WTC11 (cell line): Measurements from ENCODE around the gene SH3BGRL3.

Experiments used
- ATF6 ChIP-seq: sonication (generic); formaldehyde crosslinking; IDR thresholded peaks from 2 replicates; pipeline ENCODE4 v1.8.1; 2023; ENCODE audit warnings: mild to moderate bottlenecking, missing genetic modification reagents
- CTCF ChIP-seq: fragments of 200-600 bp; IDR thresholded peaks from 2 replicates; pipeline ENCODE4 v1.8.0; 2022; ENCODE audit warnings: antibody characterized with exemption
- FOXK1 ChIP-seq: sonication (generic); formaldehyde crosslinking; IDR thresholded peaks from 2 replicates; pipeline ENCODE4 v1.8.0; 2022; ENCODE audit warnings: mild to moderate bottlenecking, moderate library complexity, missing genetic modification reagents
- MAX ChIP-seq: sonication (generic); formaldehyde crosslinking; IDR thresholded peaks from 2 replicates; pipeline ENCODE4 v1.8.0; 2022; ENCODE audit warnings: mild to moderate bottlenecking, missing genetic modification reagents
- NFYB ChIP-seq: sonication (generic); formaldehyde crosslinking; conservative IDR thresholded peaks from 2 replicates; pipeline ENCODE4 v1.8.0; 2022; ENCODE audit warnings: low read depth, missing genetic modification reagents
- SMAD3 ChIP-seq: sonication (generic); formaldehyde crosslinking; IDR thresholded peaks from 2 replicates; pipeline ENCODE4 v1.8.0; 2022; ENCODE audit warnings: missing genetic modification reagents, mild to moderate bottlenecking, borderline replicate concordance
- ZBTB21 ChIP-seq: sonication (generic); formaldehyde crosslinking; IDR thresholded peaks from 2 replicates; pipeline ENCODE4 v1.8.1; 2023; ENCODE audit warnings: mild to moderate bottlenecking, missing genetic modification reagents, borderline replicate concordance
- ZNF416 ChIP-seq: fragments of 250-450 bp; sonication (Bioruptor Pico); IDR thresholded peaks from 2 replicates; pipeline ENCODE4 v1.9.0; 2021; ENCODE audit warnings: mild to moderate bottlenecking, inconsistent platforms

GRCh38 chr1:26291939-26292338 is 12.1 kb downstream of the SH3BGRL3 start:
- TF ChIP-seq FOXK1 (CRISPR knock-in tag) (no peak), MAX (CRISPR knock-in tag) (no peak), CTCF (no peak), NFYB (CRISPR knock-in tag) (no peak), ATF6 (CRISPR knock-in tag) (no peak), ZBTB21 (CRISPR knock-in tag) (no peak), SMAD3 (no peak), ZNF416 (CRISPR knock-in tag) (no peak)
